ENCODE measurements around the gene ROR2. TPM values are rescaled to one million over a fixed set of nuclear protein-coding genes. Genes with fewer than 3 reads are reported as not detected.

The ROR2 gene
- total and polyA plus RNA-seq, 2 donors (not counting 3 experiments of a cell fraction or from before 2014, with no cell fraction given) = not detected

DNA sequence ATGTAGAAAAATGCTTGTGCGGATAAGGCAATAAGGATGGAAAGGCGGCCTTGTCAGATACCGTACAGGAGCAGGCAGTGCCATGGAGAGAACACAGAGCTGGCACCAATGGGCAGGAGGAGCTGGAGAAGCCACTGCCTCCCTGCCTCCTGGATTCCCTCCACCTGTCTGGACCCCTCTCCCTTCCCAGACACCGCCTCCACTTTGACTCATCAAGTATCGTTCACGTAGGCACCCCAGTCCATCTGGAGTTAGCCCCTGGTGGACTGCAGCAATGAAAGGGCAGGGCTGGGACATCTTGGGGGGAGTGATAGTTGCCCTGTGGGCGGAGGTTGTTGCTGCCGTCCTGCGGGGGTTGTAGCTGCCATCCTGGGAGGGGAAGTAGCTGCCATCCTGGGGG, 232.0 kb downstream of the ROR2 start:
- no peak for FAIRE-seq
- Histone ChIP-seq H3K4me2 (ENCODE audit: insufficient read depth, low read length) (no peak overlapping the region), H3K9me1 (replicated peaks; ENCODE audit: control insufficient read depth, extremely low read depth, insufficient read depth, low read length) (no peaks in the 10 kb centered on the region), H3K27ac (ENCODE audit: insufficient read depth, low read depth, low read length) (no peak overlapping the region), H3K4me1 (ENCODE audit: control insufficient read depth, extremely low read depth, insufficient read depth, low read length) (no peaks in the 10 kb centered on the region), H4K20me1 (replicated peaks; ENCODE audit: control insufficient read depth, extremely low read depth, insufficient read depth, low read length) (no peaks in the 10 kb centered on the region), H3K27me3 (ENCODE audit: control insufficient read depth in 2 of 2, insufficient read depth in 2 of 2, low read length in 2 of 2) (no peaks in the 10 kb centered on the region), H3K9ac (replicated peaks; ENCODE audit: extremely low read depth, insufficient read depth, low read length) (no peak overlapping the region), H3K4me3 (replicated peaks in 1 of 3; ENCODE audit: insufficient read depth in 1 of 3, low read depth in 1 of 3, low read length in 3 of 3) (no peak overlapping the region), H3K79me2 (ENCODE audit: control insufficient read depth, insufficient read depth, low read length) (no peaks in the 10 kb centered on the region), H3K36me3 (ENCODE audit: control insufficient read depth in 2 of 2, extremely low read depth in 1 of 2, insufficient read depth in 2 of 2, low read length in 2 of 2) (no peaks in the 10 kb centered on the region), H2AFZ (ENCODE audit: low read depth, low read length) (no peak overlapping the region), H3K9me3 (replicated peaks; ENCODE audit: control insufficient read depth, insufficient read depth, low read length) (no peaks in the 10 kb centered on the region)
- DNase-seq (ENCODE audit: low read depth, low spot score) = no peak
- no peak for TF ChIP-seq POLR2A (IDR thresholded peaks at IDR 0.05; ENCODE audit: low read depth, low read length)
- TF ChIP-seq, protein P1, sequence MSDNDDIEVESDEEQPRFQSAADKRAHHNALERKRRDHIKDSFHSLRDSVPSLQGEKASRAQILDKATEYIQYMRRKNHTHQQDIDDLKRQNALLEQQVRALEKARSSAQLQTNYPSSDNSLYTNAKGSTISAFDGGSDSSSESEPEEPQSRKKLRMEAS (IDR thresholded peaks at IDR 0.05; ENCODE audit: insufficient read depth, insufficient read length) = no peak
- TF ChIP-seq MYC (IDR thresholded peaks at IDR 0.05; ENCODE audit: low read depth, low read length) = no peak
- TF ChIP-seq, protein P2, sequence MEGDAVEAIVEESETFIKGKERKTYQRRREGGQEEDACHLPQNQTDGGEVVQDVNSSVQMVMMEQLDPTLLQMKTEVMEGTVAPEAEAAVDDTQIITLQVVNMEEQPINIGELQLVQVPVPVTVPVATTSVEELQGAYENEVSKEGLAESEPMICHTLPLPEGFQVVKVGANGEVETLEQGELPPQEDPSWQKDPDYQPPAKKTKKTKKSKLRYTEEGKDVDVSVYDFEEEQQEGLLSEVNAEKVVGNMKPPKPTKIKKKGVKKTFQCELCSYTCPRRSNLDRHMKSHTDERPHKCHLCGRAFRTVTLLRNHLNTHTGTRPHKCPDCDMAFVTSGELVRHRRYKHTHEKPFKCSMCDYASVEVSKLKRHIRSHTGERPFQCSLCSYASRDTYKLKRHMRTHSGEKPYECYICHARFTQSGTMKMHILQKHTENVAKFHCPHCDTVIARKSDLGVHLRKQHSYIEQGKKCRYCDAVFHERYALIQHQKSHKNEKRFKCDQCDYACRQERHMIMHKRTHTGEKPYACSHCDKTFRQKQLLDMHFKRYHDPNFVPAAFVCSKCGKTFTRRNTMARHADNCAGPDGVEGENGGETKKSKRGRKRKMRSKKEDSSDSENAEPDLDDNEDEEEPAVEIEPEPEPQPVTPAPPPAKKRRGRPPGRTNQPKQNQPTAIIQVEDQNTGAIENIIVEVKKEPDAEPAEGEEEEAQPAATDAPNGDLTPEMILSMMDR (IDR thresholded peaks at IDR 0.05; ENCODE audit: extremely low read depth in 1 of 2, insufficient read depth in 1 of 2, low read depth in 1 of 2, low read length in 2 of 2) = no peak
- no peak for TF ChIP-seq POLR2AphosphoS5 (IDR thresholded peaks at IDR 0.05; ENCODE audit: insufficient read depth, low read depth, low read length)
- no peak for TF ChIP-seq EZH2 (IDR thresholded peaks at IDR 0.05; ENCODE audit: borderline replicate concordance, low read depth, low read length, severe bottlenecking)
- TF ChIP-seq GATA2 (IDR thresholded peaks at IDR 0.05; ENCODE audit: insufficient read depth, insufficient read length, low read depth, low read length) = no peak
- TF ChIP-seq JUN (IDR thresholded peaks at IDR 0.05; ENCODE audit: borderline replicate concordance, insufficient read depth, insufficient read length, low read depth) = no peak
- no peak for TF ChIP-seq FOS (IDR thresholded peaks at IDR 0.05; ENCODE audit: borderline replicate concordance, insufficient read depth, low read length)
- intact Hi-C loops (cut with micrococcal nuclease) (no loop called here), dilution Hi-C loops (cut with MboI; ENCODE audit: extremely low pct_ligation_motif_present, low sequenced_read_pairs) (no loop called here)
- CTCF ChIA-PET = interaction anchor here (0.9 to 2.4 kb wide), 4 partner anchors 9 to 803 kb away, joined by 3 to 9 read pairs (median 6); no protein-coding TSS in a partner anchor
- no TSS peak for BruUV-seq (replicated peaks)
- POLR2A ChIA-PET = no interaction called here

Measured in endothelial cell of umbilical vein (primary cell).